Measurements from ENCODE around the gene SNIP1. TPM values are rescaled to one million over a fixed set of nuclear protein-coding genes. Genes with fewer than 3 reads are reported as not detected.

The SNIP1 gene
- total and polyA plus RNA-seq, 2 experiments from 2014 or later = 7.0 to 11.4 TPM

DNA sequence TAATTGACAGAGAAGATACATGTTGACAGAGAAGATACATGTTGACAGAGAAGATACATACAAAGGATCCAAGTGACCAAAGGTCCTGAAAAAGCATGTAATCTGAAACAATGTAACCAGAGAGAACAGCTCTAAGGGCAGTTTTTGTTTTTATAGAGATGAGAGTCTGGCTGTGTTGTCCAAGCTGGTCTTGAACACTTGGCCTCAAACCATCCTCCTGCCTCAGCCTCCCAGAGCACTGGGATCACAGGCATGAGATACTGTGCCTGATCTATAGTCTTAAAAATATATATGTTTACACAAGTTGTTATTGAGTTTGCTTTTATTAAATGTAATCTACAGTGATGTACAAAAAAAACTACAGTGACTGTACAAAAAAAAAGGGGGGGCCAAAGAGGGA is 52.0 kb downstream of the SNIP1 start:
- peaks cover 41% of the 10 kb centered on the region for H3K36me3 Mint-ChIP-seq (ENCODE audit: low read depth)
- no peak for TF ChIP-seq STAT1 (IDR thresholded peaks at IDR 0.05; ENCODE audit: unreplicated experiment)
- no peak for TF ChIP-seq ZNF114 (CRISPR knock-in tag; IDR thresholded peaks at IDR 0.05)
- TF ChIP-seq POLR2AphosphoS5 (IDR thresholded peaks at IDR 0.05; ENCODE audit: low read depth) = no peak
- no peak for TF ChIP-seq JUNB (IDR thresholded peaks at IDR 0.05; ENCODE audit: unreplicated experiment)
- no peak for TF ChIP-seq CREB1 (CRISPR knock-in tag; IDR thresholded peaks at IDR 0.05; ENCODE audit: low read depth)
- TF ChIP-seq, protein P1, sequence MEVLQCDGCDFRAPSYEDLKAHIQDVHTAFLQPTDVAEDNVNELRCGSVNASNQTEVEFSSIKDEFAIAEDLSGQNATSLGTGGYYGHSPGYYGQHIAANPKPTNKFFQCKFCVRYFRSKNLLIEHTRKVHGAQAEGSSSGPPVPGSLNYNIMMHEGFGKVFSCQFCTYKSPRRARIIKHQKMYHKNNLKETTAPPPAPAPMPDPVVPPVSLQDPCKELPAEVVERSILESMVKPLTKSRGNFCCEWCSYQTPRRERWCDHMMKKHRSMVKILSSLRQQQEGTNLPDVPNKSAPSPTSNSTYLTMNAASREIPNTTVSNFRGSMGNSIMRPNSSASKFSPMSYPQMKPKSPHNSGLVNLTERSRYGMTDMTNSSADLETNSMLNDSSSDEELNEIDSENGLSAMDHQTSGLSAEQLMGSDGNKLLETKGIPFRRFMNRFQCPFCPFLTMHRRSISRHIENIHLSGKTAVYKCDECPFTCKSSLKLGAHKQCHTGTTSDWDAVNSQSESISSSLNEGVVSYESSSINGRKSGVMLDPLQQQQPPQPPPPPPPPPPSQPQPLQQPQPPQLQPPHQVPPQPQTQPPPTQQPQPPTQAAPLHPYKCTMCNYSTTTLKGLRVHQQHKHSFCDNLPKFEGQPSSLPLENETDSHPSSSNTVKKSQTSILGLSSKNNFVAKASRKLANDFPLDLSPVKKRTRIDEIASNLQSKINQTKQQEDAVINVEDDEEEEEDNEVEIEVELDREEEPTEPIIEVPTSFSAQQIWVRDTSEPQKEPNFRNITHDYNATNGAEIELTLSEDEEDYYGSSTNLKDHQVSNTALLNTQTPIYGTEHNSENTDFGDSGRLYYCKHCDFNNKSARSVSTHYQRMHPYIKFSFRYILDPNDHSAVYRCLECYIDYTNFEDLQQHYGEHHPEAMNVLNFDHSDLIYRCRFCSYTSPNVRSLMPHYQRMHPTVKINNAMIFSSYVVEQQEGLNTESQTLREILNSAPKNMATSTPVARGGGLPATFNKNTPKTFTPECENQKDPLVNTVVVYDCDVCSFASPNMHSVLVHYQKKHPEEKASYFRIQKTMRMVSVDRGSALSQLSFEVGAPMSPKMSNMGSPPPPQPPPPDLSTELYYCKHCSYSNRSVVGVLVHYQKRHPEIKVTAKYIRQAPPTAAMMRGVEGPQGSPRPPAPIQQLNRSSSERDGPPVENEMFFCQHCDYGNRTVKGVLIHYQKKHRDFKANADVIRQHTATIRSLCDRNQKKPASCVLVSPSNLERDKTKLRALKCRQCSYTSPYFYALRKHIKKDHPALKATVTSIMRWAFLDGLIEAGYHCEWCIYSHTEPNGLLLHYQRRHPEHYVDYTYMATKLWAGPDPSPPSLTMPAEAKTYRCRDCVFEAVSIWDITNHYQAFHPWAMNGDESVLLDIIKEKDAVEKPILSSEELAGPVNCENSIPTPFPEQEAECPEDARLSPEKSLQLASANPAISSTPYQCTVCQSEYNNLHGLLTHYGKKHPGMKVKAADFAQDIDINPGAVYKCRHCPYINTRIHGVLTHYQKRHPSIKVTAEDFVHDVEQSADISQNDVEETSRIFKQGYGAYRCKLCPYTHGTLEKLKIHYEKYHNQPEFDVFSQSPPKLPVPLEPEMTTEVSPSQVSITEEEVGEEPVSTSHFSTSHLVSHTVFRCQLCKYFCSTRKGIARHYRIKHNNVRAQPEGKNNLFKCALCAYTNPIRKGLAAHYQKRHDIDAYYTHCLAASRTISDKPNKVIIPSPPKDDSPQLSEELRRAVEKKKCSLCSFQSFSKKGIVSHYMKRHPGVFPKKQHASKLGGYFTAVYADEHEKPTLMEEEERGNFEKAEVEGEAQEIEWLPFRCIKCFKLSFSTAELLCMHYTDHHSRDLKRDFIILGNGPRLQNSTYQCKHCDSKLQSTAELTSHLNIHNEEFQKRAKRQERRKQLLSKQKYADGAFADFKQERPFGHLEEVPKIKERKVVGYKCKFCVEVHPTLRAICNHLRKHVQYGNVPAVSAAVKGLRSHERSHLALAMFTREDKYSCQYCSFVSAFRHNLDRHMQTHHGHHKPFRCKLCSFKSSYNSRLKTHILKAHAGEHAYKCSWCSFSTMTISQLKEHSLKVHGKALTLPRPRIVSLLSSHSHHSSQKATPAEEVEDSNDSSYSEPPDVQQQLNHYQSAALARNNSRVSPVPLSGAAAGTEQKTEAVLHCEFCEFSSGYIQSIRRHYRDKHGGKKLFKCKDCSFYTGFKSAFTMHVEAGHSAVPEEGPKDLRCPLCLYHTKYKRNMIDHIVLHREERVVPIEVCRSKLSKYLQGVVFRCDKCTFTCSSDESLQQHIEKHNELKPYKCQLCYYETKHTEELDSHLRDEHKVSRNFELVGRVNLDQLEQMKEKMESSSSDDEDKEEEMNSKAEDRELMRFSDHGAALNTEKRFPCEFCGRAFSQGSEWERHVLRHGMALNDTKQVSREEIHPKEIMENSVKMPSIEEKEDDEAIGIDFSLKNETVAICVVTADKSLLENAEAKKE (CRISPR knock-in tag; IDR thresholded peaks at IDR 0.05) = no peak
- no peak for TF ChIP-seq NANOG (IDR thresholded peaks at IDR 0.05; ENCODE audit: borderline replicate concordance)
- no peak for TF ChIP-seq EZH2 (IDR thresholded peaks at IDR 0.05; ENCODE audit: low read depth, unreplicated experiment)
- no peak for TF ChIP-seq EZH2phosphoT487 (IDR thresholded peaks at IDR 0.05; ENCODE audit: unreplicated experiment)

More for the DNA sequence above, 52.0 kb downstream of the SNIP1 start:
- Mint-ChIP-seq H3K9me3 (no peaks in the 10 kb centered on the region), H3K4me3 (no peak overlapping the region), H3K27me3 (ENCODE audit: insufficient read depth, low read depth, poor library complexity) (peaks cover 4% of the 10 kb centered on the region), H3K4me1 (no peaks in the 10 kb centered on the region), H3K27ac (no peak overlapping the region)
- no peak overlapping the region for H2AFZ ChIP-seq
- H3K4me2 ChIP-seq = no peak overlapping the region
- no peak for DNase-seq (ENCODE audit: low spot score)
- no peaks in the 10 kb centered on the region for H3K27me3 ChIP-seq (ENCODE audit: insufficient read depth)
- no peaks in the 10 kb centered on the region for H3K4me1 ChIP-seq (ENCODE audit: insufficient read depth)
- ATAC-seq = no peak
- H3K36me3 ChIP-seq (ENCODE audit: insufficient read depth) = peaks cover 11% of the 10 kb centered on the region; the same call in 1 of the 2 replicates
- H3K9me2 ChIP-seq (ENCODE audit: insufficient read depth) = no peaks in the 10 kb centered on the region
- H3K27ac ChIP-seq (ENCODE audit: low read depth) = no peak overlapping the region
- no peaks in the 10 kb centered on the region; the same call in 1 of the 2 replicates for H4K20me1 ChIP-seq (replicated peaks; ENCODE audit: insufficient read depth)
- no peak overlapping the region for H3K4me3 ChIP-seq
- no peaks in the 10 kb centered on the region; the same call in 1 of the 2 replicates for H3K79me2 ChIP-seq (replicated peaks; ENCODE audit: insufficient read depth)
- no peaks in the 10 kb centered on the region for H3F3A ChIP-seq (replicated peaks; ENCODE audit: low read depth)

Data from GM23338 (cell line).